ENCODE measurements around the gene CCNI. TPM values are rescaled to one million over a fixed set of nuclear protein-coding genes. Genes with fewer than 3 reads are reported as not detected.
A peak's percentile ranks its signal among the peaks of the same experiment; 100 is the strongest.

CCNI gene, protein sequence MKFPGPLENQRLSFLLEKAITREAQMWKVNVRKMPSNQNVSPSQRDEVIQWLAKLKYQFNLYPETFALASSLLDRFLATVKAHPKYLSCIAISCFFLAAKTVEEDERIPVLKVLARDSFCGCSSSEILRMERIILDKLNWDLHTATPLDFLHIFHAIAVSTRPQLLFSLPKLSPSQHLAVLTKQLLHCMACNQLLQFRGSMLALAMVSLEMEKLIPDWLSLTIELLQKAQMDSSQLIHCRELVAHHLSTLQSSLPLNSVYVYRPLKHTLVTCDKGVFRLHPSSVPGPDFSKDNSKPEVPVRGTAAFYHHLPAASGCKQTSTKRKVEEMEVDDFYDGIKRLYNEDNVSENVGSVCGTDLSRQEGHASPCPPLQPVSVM
- total RNA-seq (ENCODE audit: unreplicated experiment): 600 TPM
- long read RNA-seq, transcript CCNI-201 (7 exons, 2,772 nt): major isoform, 276 of 321 reads
- long read RNA-seq, partial matches to known transcripts: 24 of 321 reads
- long read RNA-seq, other reads (novel, unspliced or antisense): 21 of 321 reads

DNA sequence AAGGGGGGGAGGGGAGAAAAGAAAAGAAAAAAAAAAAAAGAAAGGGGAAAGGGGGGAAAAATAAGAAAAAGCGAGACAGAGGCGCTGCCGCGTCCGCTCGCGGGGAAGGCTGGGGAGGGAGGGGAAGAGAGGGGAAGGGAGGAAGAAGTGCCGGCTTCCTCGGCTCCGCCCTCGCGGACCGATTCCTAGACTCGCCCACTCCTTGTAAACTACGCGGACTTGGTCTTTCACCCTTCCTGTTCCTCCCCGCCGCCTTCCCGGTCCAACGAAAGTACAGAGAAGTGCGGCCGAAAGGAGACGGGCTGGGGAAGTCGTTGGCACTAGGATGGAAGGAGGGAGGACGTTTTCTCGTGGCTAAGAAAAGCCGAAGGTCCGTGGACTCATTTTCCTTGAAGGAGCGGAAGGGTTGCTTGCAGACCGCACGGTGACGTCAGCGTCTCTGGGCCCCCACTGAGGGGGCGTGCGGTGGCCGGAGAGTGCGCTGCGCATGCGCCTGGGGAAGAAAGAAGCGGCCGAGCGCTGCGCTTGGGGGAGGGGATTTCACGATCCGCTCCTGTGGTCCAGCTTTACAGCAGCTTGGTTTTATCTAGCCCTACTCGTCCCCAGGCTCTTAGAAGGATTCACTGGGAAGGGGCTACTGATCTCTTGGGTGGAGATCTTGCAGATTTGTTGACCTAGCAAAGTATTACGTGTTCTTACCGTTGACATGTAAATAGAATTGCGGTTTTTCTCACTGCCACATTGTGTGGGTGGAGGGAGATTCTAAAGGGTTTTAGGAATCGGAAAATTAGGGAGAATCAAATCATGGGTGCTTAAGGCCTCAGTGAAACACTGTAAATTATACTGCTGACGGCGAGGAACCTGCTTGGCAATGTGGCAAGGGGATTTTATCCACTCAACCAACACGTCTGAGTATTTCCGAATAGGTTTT, at the start of gene CCNI:
Gene CCNI (minus strand): TSS at position 121 of the 931 bp plus-strand sequence. CDS start 9,627 bp downstream, outside the sequence.
- Mint-ChIP-seq H3K36me3 (ENCODE audit: unreplicated experiment) (no peaks in the 10 kb centered on the region), H3K4me3 (ENCODE audit: unreplicated experiment) (peak within 1 kb of the TSS; percentile 96), H3K4me1 (ENCODE audit: low read depth, unreplicated experiment) (peaks cover 15% of the 10 kb centered on the region), H3K9me3 (ENCODE audit: unreplicated experiment) (peaks cover 11% of the 10 kb centered on the region), H3K27me3 (ENCODE audit: unreplicated experiment) (peaks cover 11% of the 10 kb centered on the region), H3K27ac (ENCODE audit: unreplicated experiment) (peak within 1 kb of the TSS; percentile 100)
- peak; percentile 97 for DNase-seq
- TF ChIP-seq, protein P1, sequence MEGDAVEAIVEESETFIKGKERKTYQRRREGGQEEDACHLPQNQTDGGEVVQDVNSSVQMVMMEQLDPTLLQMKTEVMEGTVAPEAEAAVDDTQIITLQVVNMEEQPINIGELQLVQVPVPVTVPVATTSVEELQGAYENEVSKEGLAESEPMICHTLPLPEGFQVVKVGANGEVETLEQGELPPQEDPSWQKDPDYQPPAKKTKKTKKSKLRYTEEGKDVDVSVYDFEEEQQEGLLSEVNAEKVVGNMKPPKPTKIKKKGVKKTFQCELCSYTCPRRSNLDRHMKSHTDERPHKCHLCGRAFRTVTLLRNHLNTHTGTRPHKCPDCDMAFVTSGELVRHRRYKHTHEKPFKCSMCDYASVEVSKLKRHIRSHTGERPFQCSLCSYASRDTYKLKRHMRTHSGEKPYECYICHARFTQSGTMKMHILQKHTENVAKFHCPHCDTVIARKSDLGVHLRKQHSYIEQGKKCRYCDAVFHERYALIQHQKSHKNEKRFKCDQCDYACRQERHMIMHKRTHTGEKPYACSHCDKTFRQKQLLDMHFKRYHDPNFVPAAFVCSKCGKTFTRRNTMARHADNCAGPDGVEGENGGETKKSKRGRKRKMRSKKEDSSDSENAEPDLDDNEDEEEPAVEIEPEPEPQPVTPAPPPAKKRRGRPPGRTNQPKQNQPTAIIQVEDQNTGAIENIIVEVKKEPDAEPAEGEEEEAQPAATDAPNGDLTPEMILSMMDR (IDR thresholded peaks at IDR 0.05; ENCODE audit: partially characterized antibody, unreplicated experiment): no peak

DNA sequence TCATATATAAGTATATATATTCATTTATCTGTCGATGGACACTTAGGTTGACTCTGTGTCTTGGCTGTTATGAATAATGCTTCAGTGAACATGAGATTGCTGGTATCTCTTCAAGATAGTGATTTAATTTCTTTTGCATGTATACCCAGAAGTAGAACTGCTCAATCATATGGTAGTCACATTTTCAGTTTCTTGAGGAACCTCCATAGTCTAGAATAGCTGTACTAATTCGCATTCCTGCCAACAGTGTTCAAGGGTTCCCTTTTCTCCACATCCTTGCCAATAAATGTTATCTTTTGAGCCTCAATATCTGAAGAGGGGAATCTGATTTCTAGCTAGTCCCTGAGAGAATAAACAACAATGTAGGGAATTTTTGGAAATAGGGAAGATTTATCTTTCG, 48.8 kb upstream of the CCNI start:
- Mint-ChIP-seq H3K4me1 (ENCODE audit: low read depth, unreplicated experiment) (no peaks in the 10 kb centered on the region), H3K27me3 (ENCODE audit: unreplicated experiment) (peaks cover 3% of the 10 kb centered on the region), H3K9me3 (ENCODE audit: unreplicated experiment) (peaks cover 2% of the 10 kb centered on the region), H3K36me3 (ENCODE audit: unreplicated experiment) (peaks cover 5% of the 10 kb centered on the region), H3K4me3 (ENCODE audit: unreplicated experiment) (no peak overlapping the region), H3K27ac (ENCODE audit: unreplicated experiment) (no peak overlapping the region)
- DNase-seq: no peak
- TF ChIP-seq, protein P1 (IDR thresholded peaks at IDR 0.05; ENCODE audit: partially characterized antibody, unreplicated experiment): no peak

DNA sequence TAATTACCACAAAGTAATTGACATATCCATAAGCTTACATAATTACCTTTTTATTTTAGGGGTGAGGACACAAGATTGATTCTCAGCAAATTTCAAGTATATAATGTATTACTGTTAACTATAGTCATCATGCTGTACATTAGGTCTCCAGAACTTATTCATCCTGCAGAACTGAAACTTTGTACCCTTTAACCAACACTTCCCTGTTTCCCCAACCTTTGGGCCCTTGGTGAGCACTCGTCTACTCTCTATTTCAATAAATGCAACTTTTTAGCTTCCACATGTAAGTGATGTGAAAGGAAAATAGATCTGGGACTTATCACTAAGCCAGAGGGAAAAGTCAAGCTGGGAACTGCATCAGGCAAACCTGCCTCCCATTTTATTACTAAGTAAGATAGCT, 47.6 kb upstream of the CCNI start:
- H3K9me3 Mint-ChIP-seq (ENCODE audit: unreplicated experiment): no peaks in the 10 kb centered on the region
- no peak overlapping the region for H3K27ac Mint-ChIP-seq (ENCODE audit: unreplicated experiment)
- no peaks in the 10 kb centered on the region for H3K4me1 Mint-ChIP-seq (ENCODE audit: low read depth, unreplicated experiment)
- TF ChIP-seq, protein P1 (IDR thresholded peaks at IDR 0.05; ENCODE audit: partially characterized antibody, unreplicated experiment): no peak
- H3K4me3 Mint-ChIP-seq (ENCODE audit: unreplicated experiment): no peak overlapping the region
- DNase-seq: no peak
- no peaks in the 10 kb centered on the region for H3K36me3 Mint-ChIP-seq (ENCODE audit: unreplicated experiment)
- peaks cover 4% of the 10 kb centered on the region for H3K27me3 Mint-ChIP-seq (ENCODE audit: unreplicated experiment)

DNA sequence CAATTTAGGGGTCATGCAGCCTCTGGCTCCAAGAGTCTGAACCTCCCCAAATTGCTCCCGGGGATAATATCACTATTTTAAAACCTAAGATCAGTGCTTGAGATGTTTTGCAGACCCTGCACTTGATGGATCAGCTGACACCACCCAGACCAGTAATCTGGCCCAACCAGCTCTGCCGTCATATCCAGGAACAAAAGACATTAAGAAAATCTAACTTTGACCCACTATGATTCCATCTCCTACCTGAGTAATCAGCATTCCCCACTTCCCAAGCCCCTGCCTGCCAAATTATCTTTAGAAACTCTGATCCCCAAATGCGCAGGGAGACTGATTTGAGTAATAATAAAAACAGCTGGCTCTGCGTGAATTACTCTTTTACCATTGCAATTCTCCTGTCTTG, 46.9 kb upstream of the CCNI start:
- Mint-ChIP-seq H3K27ac (ENCODE audit: unreplicated experiment) (no peak overlapping the region), H3K4me3 (ENCODE audit: unreplicated experiment) (no peak overlapping the region), H3K9me3 (ENCODE audit: unreplicated experiment) (no peaks in the 10 kb centered on the region), H3K4me1 (ENCODE audit: low read depth, unreplicated experiment) (no peaks in the 10 kb centered on the region), H3K27me3 (ENCODE audit: unreplicated experiment) (peaks cover 4% of the 10 kb centered on the region), H3K36me3 (ENCODE audit: unreplicated experiment) (no peaks in the 10 kb centered on the region)
- TF ChIP-seq, protein P1 (IDR thresholded peaks at IDR 0.05; ENCODE audit: partially characterized antibody, unreplicated experiment): no peak
- no peak for DNase-seq
